Lung microvascular endothelial cell (primary cell): ENCODE results near the gene ESCO1. TPM values are rescaled to one million over a fixed set of nuclear protein-coding genes. Genes with fewer than 3 reads are reported as not detected.
"Not testable (repeated sequence)": the region's sequence is repeated elsewhere in the genome, so short reads cannot be mapped to it uniquely, and the experiment has no call there.

Experiments used
- DNase-seq, 2 donors: peaks; one replicate each; pipeline versions ENCODE4 v3.0.0 to v3.0.0-alpha.2; 2010; ENCODE audit warnings: low read depth in 2 of 2
- total RNA-seq: library from RNA; depleted of rRNA; stranded (reverse); fragments of >200 nt; gene quantifications from 2 replicates; pipeline ENCODE4 v1.2.1, GENCODE V29; 2014

ESCO1 gene
- total RNA-seq: 8.7 and 10.7 TPM in 2 replicates

- DNase-seq: peak; percentile 98
Observed at GRCh38 chr18:21600526-21601410, at the start of gene ESCO1. ESCO1 (minus strand) TSS chr18:21600704; CDS start chr18:21574843, 25,861 bp downstream.

- DNase-seq: not testable (repeated sequence)
Observed at GRCh38 chr18:21640375-21640774, 39.9 kb upstream of the ESCO1 start.

- no peak for DNase-seq
Observed at GRCh38 chr18:21638822-21639221, 38.3 kb upstream of the ESCO1 start.

- DNase-seq: no peak
Observed at GRCh38 chr18:21636769-21637168, 36.3 kb upstream of the ESCO1 start.

GRCh38 chr18:21634588-21635199 is 34.2 kb upstream of the ESCO1 start:
- no peak for DNase-seq

GRCh38 chr18:21632393-21632792 is 31.9 kb upstream of the ESCO1 start:
- no peak for DNase-seq

GRCh38 chr18:21629089-21629832 is 28.8 kb upstream of the ESCO1 start:
- no peak for DNase-seq

- not testable (repeated sequence) for DNase-seq
Observed at GRCh38 chr18:21621640-21622039, 21.1 kb upstream of the ESCO1 start.

- DNase-seq: peak; percentile 93 to 96
Observed at GRCh38 chr18:21612125-21613039, 11.9 kb upstream of the ESCO1 start, which contains the start of gene SNRPD1. SNRPD1 (plus strand) TSS chr18:21612314; CDS start chr18:21612430, 116 bp downstream.

- DNase-seq: not testable (repeated sequence)
Observed at GRCh38 chr18:21611401-21612124, 11.1 kb upstream of the ESCO1 start.

- DNase-seq: peak in 1 of 2 donors; percentile 57
Observed at GRCh38 chr18:21605213-21605612, 4.7 kb upstream of the ESCO1 start.

- DNase-seq: peak in 1 of 2 donors; percentile 6
Observed at GRCh38 chr18:21604671-21605070, 4.2 kb upstream of the ESCO1 start.

GRCh38 chr18:21602299-21602587 is 1.7 kb upstream of the ESCO1 start:
- DNase-seq: no peak

- peak; percentile 50 to 66 for DNase-seq
Observed at GRCh38 chr18:21599585-21600525, 649 bp downstream of the ESCO1 start.

GRCh38 chr18:21598726-21599584 is 1.5 kb downstream of the ESCO1 start:
- no peak for DNase-seq

GRCh38 chr18:21597620-21598019 is 2.9 kb downstream of the ESCO1 start:
- DNase-seq: no peak

GRCh38 chr18:21593540-21594257 is 6.8 kb downstream of the ESCO1 start:
- DNase-seq: no peak

GRCh38 chr18:21592361-21592760 is 8.1 kb downstream of the ESCO1 start:
- DNase-seq: not testable (repeated sequence)
